ENCODE data around the gene CBFA2T3.
"Not testable (repeated sequence)": the region's sequence is repeated elsewhere in the genome, so short reads cannot be mapped to it uniquely, and the experiment has no call there.

Gene CBFA2T3

DNA sequence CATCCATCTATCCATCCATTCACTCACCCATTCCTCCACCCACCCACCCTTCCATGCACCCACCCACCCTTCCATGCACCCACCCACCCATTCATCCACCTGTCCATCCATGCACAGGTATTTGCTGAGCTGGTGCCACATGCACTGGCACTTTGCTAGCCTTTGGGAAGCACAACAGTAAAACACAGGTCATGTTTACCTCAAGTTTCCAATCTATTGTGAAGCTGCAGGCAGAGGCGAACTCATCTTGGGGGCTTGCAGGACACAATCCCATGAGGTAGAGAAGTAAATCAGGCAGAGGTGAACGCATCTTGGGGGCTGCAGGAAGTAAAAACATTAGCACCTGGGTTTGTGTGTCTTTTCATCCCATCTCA lies 35.6 kb upstream of the CBFA2T3 start:
- no peak for DNase-seq

DNA sequence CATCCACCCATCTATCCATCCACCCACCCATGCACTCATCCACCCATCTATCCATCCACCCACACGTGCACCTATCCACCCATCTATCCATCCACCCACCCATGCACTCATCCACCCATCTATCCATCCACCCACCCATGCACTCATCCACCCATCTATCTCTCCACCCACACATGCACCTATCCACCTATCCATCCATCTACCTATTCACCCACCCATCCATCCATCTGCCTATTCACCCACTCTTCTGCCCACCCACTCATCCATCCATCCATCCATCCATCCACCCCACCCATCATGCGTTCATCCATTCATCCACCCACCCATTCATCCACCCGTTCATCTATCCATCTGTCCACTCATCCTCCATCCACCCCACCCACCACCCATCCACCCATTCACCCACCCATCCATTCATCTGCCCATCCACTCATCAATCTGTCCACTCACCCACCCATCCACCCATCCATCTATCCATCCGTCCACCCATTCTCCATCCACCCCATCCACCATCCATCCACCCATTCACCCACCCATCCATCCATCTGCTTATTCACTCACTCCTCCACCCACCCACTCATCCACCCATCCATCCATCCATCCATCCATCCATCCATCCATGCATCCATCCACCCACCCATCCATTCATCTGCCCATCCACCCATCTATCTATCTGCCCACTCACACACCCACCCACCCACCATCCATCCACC lies 35.1 kb upstream of the CBFA2T3 start:
- DNase-seq = no peak

DNA sequence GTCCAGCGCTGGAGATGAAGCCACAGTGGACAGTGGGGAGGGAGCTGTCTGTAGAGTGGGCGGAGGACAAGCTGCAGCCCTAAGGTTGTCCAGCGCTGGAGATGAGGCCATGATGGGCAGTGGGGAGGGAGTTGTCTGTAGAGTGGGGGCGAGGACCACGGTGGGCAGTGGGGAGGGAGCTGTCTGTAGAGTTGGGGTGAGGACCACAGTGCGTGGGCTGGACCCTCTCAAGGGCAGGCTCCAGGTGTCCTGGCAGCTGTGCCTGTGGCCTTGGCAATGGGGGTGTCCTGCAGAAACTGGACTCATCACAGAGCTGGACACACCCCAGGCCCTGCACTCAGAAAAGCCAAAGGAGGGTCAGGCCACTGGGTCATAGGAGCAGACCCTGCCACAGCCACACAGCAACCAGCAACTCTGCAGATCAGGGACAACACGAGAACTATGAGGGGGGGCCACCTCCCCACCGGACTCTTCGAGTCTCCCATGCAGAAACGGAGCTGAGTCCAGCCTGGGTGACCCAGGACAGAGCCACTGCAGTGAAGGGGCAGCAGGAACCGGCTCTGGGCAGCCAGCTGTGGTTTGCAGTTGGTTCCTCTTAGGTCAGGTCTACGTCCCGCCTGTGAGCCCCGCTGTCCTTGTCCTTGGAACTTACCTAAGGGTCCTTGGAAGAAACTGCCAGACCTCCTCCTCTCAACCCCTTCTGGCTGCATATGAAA lies 33.4 kb upstream of the CBFA2T3 start:
- DNase-seq = no peak

DNA sequence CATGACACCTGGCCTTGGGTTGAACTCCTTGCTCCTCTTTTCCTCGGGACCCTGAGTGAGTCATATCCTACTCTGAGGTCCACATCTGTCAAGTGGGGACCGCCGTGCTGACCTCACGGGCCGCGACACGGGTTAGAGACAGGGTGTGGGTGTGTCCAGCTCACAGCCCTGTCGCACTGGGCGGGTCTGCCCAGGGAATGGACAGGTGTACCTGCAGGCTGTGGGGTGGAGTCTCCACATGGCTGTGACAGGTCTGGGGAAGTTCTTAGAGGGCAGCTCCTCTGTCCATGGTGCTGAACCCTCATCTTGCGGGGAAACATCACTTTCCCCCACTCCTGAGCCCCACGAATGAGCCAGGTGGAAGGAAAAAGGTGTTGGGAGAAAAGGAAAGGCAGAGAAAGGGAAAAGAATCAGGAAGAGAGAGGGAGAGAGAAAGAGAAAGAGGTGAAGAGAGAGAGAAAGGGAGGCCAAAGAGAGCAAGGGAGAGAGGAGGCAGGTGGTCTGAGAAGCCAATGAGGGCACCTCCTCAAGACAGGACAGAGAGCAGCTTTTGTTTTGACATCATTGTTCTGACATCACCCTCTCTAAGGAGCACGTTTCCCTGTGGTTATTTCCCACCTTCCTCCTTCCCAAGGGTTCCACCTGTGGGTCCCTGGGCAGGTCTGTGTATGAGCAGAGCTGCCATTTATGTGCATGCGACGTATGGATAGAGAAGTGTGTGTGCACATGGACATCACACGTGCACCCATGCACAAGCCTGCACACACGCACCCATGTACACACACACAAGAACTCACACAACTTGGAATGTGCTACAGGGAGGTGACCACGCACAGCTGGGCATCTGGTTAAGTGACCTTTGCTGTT lies 32.6 kb upstream of the CBFA2T3 start:
- peak; percentile 52 for DNase-seq

DNA sequence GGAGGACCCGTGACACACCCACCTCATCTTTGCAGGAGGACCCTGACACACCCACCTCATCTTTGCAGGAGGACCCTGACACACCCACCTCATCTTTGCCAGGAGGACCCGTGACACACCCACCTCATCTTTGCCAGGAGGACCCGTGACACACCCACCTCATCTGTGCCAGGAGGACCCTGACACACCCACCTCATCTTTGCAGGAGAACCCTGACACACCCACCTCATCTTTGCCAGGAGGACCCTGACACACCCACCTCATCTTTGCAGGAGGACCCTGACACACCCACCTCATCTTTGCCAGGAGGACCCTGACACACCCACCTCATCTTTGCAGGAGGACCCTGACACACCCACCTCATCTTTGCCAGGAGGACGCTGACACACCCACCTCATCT lies 31.8 kb upstream of the CBFA2T3 start:
- DNase-seq = not testable (repeated sequence)

DNA sequence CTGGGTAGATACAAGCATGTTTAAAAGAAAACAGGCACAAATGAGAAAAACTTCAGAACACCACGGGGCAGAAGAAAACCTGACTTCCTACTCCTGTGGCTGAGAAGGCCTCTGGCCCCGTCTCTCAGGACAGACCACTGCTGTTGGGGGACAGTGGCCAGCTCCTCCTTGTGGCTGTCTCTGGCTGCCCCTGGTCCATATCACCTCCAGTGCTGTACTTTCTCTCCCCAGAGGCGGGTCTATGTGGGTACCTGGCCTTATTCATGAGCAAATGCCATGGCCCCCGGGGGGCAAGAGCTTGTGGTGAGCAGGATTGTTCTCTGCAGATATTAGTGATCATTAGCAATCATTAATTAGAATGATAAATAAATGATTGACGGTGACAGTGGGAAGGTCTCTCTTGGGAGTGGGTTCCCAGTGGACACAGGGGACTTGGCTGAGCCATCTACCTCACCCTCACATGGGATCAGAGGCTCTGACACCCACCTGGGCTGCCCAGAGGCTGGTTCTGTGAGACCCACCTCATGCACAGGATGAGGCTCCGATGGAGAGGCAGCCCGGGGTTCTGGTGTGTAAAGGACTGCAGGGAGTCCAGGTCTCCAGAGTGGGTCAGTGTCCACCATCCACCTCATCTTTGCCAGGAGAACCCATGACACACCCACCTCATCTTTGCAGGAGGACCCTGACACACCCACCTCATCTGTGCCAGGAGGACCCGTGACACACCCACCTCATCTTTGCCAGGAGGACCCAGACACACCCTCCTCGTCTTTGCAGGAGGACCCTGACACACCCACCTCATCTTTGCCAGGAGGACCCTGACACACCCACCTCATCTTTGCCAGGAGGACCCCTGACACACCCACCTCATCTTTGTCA lies 30.6 kb upstream of the CBFA2T3 start:
- DNase-seq = no peak

DNA sequence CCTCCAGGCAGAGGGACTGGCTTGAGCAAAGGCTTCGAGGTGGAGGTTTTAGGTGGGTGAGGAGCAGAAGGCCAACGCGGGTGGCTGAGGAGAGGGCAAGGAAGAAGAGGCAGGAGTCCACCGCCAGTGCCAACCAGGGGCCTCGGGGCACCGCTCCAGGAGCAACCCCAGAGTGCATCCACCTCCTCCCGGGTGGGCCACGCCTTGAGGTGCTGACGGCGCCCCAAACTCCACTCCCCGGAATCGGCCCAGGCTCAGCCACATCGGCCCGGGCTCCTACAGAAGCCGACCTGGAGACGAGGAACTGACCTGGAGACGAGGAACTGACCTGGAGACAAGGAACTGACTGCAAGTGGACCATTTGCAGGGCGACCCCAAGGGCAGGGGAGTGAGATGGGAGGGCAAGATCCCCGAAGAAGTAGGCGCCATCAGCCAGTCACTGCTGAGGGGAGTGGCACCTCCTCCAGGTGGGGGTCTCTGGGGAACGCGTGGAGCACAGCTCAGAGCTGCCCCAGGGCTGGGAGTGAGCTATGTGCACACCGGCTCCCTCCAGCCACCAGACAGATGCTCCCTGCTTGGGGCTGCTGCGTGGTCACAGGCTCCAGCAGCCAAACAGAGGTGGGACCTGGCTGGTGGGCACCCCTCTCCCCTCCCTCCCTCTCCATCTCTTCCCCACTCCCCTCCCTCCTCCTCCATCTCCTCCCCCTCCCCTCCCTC lies 29.2 kb upstream of the CBFA2T3 start:
- no peak for DNase-seq

DNA sequence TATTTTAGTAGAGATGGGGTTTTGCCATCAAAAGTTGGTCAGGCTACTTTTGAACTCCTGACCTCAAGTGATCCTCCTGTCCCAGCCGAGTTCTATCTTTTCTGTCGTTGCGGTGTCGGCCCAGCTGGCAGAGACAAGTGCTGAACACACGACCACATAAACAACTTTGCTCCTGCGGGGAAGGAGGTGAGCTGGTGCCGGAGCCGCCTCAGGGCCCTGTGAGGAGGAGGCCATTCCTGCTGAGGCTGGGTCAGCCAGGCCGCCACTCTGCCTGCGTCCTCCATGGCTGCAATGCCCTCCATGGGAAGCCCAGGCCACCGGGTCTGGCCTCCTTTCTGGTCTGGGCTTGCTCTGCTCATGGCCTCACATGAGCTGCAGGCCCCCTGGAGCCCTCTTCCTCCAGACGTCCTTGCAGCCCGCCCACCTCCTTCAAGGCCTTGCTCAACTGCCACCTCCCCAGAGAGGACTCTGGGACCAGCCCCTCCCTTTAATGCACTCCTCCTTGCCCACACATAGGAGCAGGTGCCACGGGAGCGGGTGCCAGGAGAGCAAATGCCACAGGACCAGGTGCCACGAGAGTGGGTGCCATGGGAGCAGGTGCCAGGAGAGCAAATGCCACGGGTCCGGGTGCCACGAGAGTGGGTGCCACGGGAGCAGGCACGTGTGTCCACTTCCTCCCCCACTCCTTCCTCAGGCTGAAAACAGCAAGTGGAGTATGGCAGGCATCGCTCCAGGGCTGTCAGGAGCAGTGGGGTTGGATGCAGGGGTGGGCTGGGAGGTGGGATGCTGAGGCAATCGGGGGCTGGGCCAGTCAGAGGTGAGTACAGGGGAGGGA lies 28.4 kb upstream of the CBFA2T3 start:
- DNase-seq = no peak

DNA sequence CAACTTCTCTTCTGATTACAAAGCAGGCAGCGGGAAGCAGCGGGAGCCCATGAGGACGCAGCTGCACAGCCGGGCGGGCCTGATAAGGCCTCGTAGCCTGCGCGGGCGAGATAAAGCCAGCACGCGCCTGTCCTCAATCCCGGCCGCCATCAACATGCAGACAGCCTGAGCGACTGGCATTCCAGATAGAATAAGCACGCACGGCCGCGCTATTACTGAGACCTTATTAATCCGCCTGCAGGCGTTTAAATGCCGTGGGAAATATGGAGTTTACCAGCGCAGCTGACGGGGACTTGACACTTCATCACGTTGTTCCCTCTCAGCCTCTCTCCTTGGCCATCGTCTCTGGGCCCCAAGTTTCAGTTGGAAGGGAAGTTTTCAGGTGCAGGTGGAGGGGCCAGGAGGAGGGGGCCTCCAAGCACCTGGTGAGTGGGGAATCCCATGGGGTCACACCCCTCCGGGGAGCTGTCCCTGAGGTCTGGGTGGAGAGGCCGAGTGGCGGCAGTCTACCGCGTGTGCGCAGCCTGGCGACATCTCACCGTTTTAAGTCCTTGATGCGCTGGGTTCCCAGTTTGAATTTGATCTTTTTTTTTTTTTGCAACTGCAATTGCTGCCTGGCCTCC lies 27.3 kb upstream of the CBFA2T3 start:
- no peak for DNase-seq

DNA sequence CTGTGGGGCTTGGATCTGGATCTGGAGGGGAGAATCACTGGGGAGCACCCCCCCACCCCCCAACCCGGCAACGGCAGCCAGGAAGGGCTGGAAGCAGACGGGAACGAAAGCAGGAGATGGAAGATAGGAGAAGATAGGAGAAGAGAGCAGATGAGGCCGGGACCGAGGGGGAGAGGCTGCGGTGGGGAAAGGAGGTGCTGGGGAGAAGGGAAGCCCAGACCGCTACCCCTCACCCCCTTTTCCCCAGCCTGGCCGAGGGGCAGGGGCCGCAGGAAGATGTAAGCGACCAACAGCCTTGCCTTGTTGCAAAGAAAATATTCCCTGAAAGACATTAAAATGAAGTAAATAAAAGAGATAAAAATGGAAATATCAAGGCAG lies 26.8 kb upstream of the CBFA2T3 start:
- no peak for DNase-seq

DNA sequence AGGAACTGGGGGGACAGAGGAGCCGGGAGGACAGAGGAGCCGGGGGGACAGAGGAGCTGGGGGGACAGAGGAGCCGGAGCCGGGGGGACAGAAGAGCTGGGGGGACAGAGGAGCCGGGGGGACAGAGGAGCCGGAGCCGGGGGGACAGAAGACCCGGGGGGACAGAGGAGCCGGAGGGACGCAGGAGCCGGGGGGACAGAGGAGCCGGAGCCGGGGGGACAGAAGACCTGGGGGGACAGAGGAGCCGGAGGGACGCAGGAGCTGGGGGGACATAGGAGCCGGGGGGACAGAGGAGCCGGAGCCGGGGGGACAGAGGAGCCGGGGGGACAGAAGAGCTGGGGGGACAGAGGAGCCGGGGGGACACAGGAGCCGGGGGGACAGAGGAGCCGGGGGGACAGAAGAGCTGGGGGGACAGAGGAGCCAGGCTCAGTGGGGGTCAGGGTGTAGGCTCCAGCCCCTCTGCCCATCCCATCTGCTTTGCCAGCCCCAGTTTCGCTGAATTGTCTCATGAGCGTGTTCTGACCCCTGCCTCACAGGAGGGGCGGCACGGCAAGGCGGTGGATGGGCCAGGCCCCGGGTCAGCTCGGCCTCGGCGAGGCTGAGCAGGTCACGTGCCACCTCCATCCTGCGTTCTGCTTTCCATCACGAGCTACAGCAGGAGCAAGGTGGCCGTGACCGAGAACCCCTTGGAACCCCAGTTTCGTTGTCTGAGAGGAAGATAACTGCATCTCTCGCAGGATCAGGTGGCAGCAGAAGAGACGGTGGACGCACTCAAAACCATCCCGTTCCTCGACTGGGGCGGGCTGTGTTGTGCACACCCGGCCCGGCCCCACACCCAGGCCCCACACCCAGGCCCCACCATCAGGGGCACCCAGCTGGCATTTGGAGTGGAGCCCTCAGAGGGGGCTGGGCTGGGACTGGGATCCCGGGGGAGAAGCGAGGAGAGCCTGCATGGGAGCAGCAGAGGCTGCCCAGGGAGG lies 26.1 kb upstream of the CBFA2T3 start:
- DNase-seq = no peak

DNA sequence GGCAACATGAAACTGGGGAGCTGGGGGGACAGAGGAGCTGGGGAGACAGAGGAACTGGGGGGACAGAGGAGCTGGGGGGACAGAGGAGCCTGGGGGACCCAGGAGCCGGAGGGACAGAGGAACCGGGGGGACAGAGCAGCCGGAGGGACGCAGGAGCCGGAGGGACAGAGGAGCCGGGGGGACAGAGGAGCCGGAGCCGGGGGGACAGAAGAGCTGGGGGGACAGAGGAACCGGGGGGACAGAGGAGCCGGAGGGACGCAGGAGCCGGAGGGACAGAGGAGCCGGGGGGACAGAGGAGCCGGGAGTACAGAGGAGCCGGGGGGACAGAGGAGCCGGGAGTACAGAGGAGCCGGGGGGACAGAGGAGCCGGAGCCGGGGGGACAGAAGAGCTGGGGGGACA lies 25.1 kb upstream of the CBFA2T3 start:
- not testable (repeated sequence) for DNase-seq

DNA sequence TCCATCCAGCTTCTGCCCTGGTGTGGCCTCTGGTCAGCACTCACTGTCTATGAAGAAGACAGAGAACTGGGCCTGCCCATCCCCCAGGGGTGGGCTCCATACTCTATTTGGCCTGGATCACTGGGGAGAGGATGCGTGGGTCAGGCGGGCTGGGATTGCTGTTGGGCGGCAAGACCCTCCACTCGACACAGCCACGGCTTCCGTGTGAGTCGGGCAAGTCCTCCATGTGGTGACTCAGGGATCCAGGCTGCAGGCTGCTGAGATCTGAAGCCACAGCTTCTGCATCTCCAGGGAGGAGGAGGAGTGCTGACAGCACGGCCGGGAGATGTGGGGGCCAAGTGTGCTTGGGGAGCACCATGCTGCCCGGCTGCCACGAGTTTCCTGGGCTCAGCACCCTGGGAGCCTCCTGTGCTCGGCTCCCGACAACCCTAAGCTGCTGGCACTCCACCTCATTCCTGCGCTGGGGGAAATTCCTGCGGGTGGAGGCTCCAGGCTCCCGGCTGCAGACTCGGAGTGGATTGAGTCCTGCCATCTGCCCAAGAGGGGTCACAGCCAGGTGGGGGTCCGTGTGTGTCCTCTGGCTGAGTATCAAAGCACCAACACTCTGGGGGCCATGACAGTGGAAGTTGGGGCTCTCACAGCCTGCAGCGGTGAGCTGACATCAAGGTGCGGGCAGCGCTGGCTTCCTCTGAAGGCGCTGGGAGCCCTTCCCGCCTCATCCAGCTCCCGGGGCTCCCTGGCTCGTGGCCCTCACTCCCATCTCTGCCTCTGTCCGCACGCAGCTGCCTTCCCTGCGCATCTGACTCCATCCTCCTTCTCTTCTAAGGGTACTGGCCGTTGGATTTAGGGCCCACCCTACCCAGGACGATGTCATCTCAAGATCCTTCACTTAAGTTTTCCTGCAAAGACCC lies 24.4 kb upstream of the CBFA2T3 start:
- no peak for DNase-seq

DNA sequence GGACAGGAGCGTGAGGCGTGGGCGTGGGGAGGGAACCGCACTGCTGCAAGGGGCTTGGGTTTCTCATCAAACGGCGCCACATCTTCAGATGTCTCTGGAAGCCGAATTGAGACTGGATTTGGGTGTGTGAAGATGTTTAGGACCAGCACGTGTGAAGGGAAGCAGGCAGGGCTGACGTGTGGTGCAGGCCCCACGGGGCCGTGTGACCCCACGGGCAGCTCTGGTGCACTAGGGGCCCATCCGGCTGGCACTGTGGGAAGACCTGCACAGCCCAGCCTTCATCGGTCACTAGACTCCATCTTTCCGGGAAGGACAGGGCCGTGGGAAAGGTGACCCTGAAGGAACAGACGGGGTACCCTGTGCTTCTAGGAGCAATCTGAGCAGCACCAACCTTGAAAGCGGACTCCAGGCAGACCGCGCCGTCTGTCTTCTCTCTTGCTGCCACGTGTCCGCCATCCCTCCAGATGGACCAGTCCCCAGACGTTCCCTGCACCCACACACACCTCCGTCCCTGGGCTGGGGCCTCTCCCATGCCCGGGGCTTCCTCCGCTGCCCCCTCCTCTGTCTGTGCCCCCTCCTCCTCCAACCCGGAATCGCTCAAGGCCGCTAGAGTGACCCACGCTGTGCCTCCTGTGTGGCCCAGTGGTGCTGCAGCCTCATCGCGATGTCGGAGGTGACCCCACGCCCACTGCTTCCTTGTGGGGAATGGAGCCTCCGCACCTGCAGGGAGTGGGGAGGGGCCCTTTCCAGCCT lies 23.4 kb upstream of the CBFA2T3 start:
- DNase-seq = no peak

DNA sequence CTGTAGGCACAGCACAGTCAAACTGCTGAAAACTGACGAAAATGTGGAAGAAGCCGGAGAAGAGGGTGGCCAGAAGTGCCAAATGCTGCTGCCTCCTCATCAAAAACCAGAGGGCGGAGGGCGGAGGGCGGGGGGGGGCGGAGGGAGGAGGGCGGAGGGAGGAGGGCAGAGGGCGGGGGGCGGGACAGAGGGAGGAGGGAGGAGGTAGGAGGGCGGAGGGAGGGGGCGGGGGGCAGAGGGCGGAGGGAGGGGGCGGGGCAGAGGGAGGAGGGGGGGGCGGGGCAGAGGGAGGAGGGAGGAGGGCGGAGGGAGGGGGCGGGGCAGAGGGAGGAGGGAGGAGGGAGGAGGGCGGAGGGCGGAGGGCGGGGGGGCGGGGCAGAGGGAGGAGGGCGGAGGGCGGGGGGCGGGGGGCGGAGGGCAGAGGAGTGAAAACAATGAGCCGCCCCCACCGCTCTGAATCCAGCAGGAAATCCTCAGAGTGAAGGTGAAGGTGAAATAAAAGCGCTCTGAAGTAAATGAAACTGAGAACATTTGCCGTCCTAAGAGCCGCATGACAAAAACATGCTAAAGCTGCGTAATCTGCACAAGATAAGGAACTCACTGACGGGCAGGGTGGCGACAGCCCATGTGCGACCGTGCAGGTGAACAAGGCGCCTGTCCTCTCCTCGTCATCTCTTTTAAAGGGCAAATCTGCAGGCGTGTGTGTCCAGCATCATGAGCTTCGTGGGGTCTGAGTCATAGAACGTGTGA lies 22.6 kb upstream of the CBFA2T3 start:
- peak; percentile 39 for DNase-seq

DNA sequence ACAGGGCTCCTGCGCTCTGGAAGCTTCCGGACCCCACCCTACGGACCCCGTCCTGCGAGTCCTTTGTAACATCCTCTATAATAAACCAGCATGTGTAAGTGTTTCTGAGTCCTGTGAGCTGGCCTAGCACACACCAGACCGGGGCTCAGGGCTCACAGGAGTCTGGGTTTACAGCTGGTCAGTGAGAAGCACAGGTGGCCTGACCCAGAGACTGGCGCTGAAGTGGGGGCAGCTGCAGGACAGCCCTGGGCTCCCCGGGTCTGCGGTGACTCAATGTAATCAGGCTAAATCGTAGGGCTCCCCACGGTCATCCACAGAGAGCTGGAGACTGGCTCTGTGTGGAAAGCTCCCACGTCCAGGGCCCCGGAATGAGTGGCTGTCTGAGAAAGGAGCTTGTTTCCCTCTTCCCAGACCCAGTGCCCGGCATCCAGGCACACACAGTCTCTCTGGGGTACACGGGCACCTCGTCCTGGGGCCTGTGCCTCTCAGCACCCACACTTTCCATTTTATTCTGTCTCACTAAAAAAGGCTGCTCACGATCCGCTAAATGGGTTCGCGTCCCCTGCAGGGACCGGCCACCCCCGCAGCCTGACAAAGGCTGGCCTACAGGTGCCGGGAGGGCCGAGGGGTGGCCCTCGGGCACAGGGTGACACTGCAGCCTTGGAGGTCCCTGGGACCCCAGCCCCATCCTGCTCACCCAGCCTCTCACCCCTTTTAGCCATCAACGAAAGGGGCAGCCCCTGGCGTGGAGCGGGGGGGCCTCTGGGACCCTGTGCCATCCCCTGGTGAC lies 18.9 kb upstream of the CBFA2T3 start:
- no peak for DNase-seq
